Activated CD4-positive, alpha-beta memory T cell treated with anti-CD3 and anti-CD28 coated beads, Interleukin-2, amount 10 ng/mL, durations not matched to agents 7 days and 5 days (primary cell): Measurements from ENCODE around the gene PLAAT3. TPM values are rescaled to one million over a fixed set of nuclear protein-coding genes. Genes with fewer than 3 reads are reported as not detected.
"Not testable (repeated sequence)": the region's sequence is repeated elsewhere in the genome, so short reads cannot be mapped to it uniquely, and the experiment has no call there.

Source experiments
- CTCF ChIA-PET: fragments of 350-600 bp; sonication (Branson Sonifier 250); formaldehyde crosslinking; loops from one replicate; lab custom pipeline; 2021; ENCODE audit warnings: antibody characterized with exemption, inconsistent platforms; lab: Charles Lee
- POLR2A ChIA-PET: fragments of 350-600 bp; sonication (Branson Sonifier 250); formaldehyde crosslinking; loops from one replicate; lab custom pipeline; 2021; ENCODE audit warnings: antibody characterized with exemption; lab: Charles Lee
- DNase-seq: peaks from one replicate; pipeline ENCODE4 v3.0.0-alpha.2; 2020
- H3K27ac Mint-ChIP-seq: one replicate; pipeline ENCODE4 v1.8.0; 2021; ENCODE audit warnings: mild to moderate bottlenecking, mixed read lengths
- H3K27me3 Mint-ChIP-seq: one replicate; pipeline ENCODE4 v1.8.0; 2021; ENCODE audit warnings: mixed read lengths
- H3K36me3 Mint-ChIP-seq: one replicate; pipeline ENCODE4 v1.8.0; 2021; ENCODE audit warnings: low read depth, mixed read lengths
- H3K4me1 Mint-ChIP-seq: one replicate; pipeline ENCODE4 v1.8.0; 2021; ENCODE audit warnings: mixed read lengths
- H3K4me3 Mint-ChIP-seq: one replicate; pipeline ENCODE4 v1.8.0; 2021; ENCODE audit warnings: mild to moderate bottlenecking, mixed read lengths
- H3K9me3 Mint-ChIP-seq: one replicate; pipeline ENCODE4 v1.8.0; 2021; ENCODE audit warnings: mixed read lengths
- total RNA-seq, 2 experiments: library from RNA; stranded (reverse); gene quantifications; one replicate each; pipeline ENCODE4 v1.2.3, GENCODE V29; 2021

Gene PLAAT3
- total RNA-seq, 2 experiments from 2014 or later = 13.1 to 14.9 TPM

DNA sequence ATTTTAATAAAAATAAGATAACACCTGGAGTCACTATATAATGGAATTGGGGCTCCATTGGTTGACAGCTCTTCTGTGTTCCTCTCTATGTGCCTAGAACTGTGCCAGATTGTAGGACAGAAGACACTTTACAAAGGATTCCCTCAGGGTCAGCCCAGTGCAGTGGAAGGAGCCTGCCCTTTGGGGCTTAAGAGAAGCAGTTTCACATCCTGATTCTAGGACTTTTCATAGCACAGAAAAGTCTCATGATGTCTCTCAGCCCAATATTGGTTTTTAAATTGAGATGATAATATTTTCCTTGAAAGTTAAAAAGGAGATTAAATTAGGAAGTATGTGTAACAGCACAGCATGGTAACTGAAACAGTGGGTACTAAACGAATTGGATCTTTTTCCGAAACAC lies 70.5 kb downstream of the PLAAT3 start:
- CTCF ChIA-PET = interaction anchor here (1.0 kb wide), 2 partner anchors 21 to 64 kb away, joined by 3 read pairs; no protein-coding TSS in a partner anchor
- peaks cover 41% of the 10 kb centered on the region for H3K36me3 Mint-ChIP-seq
- H3K27ac Mint-ChIP-seq = no peak overlapping the region
- no peak overlapping the region for H3K4me3 Mint-ChIP-seq
- no peak for DNase-seq
- H3K9me3 Mint-ChIP-seq = no peaks in the 10 kb centered on the region
- peaks cover 8% of the 10 kb centered on the region for H3K4me1 Mint-ChIP-seq
- POLR2A ChIA-PET = no interaction called here
- no peaks in the 10 kb centered on the region for H3K27me3 Mint-ChIP-seq

DNA sequence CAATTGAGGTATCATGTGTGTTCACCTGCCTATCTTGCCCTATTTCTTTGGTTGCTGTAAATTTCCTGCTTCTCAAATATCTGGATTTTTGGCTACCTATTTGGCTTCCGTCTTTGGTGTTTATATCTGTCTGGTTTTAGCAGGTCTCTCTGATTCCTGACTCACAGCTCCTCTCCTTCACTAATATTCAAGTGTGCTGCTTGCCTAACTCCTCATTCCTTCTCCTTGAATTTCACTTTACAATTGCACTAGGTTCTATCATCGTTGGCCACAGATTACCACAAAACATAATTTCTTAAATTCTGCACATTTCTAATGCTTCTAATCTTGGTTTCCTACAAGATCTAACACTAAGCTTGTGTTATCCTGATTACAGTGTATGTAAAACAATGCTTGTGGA lies 71.7 kb downstream of the PLAAT3 start:
- H3K36me3 Mint-ChIP-seq = peaks cover 40% of the 10 kb centered on the region
- not testable (repeated sequence) for H3K27me3 Mint-ChIP-seq, H3K9me3 Mint-ChIP-seq

DNA sequence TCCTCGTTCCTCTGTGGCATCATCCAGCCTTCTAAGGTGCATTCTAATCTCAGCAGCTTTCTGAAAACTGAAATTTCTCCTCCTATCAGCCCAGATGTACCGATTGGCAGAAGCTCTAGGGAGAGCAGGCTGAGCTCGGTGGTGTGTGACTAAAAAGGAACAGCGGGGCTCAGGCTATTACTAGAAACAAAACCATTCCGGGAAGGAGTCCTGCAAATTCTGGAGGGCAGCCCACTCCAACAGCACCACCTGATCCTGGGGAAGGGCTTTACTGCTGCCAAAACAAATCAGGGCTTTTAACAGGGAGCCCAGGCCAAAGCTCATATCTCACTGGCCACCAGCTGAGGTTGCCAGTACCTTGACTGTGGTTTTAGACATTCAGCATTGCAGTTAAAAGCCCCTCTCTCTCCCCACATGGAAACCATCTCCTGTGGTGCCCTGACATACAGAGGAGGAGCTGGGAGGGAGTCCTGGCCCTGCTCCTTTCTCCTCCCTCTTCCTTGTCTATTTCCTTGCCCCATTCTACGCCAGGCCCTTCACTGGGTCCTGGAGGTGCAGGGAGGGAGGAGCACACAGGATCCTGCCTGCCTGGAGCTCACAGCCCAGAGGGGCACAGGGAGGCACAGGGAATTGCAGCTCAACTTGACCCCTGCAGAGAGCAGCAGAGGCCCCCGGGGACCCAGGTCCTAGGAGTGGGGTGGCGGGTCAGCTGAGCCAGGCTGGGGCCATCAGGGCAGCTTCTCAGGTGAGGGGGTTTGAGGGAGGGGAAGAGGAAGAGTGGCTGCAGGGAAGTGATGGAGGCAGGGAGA lies 76.7 kb downstream of the PLAAT3 start:
- CTCF ChIA-PET = interaction anchor here (0.6 to 2.2 kb wide), 10 partner anchors 9 to 200 kb away, joined by 3 to 13 read pairs (median 4); no protein-coding TSS in a partner anchor
- Mint-ChIP-seq H3K27me3 (no peaks in the 10 kb centered on the region), H3K4me3 (peak overlapping the region; percentile 80), H3K9me3 (no peaks in the 10 kb centered on the region), H3K4me1 (peaks cover 63% of the 10 kb centered on the region), H3K36me3 (peaks cover 11% of the 10 kb centered on the region), H3K27ac (peak overlapping the region; percentile 77)
- POLR2A ChIA-PET = interaction anchor here (1.0 to 4.1 kb wide), 18 partner anchors 9 to 696 kb away, joined by 3 to 53 read pairs (median 5); partner anchors contain the start of genes PLAAT2, PLAAT3 and SLC3A2
- DNase-seq = no peak

More for the DNA sequence above, 71.7 kb downstream of the PLAAT3 start:
- H3K4me1 Mint-ChIP-seq = peaks cover 19% of the 10 kb centered on the region
- H3K27ac Mint-ChIP-seq, DNase-seq, CTCF ChIA-PET, H3K4me3 Mint-ChIP-seq: not testable (repeated sequence)
- POLR2A ChIA-PET = interaction anchor here (0.5 to 0.9 kb wide), 2 partner anchors 9 to 11 kb away, joined by 3 read pairs; no protein-coding TSS in a partner anchor

DNA sequence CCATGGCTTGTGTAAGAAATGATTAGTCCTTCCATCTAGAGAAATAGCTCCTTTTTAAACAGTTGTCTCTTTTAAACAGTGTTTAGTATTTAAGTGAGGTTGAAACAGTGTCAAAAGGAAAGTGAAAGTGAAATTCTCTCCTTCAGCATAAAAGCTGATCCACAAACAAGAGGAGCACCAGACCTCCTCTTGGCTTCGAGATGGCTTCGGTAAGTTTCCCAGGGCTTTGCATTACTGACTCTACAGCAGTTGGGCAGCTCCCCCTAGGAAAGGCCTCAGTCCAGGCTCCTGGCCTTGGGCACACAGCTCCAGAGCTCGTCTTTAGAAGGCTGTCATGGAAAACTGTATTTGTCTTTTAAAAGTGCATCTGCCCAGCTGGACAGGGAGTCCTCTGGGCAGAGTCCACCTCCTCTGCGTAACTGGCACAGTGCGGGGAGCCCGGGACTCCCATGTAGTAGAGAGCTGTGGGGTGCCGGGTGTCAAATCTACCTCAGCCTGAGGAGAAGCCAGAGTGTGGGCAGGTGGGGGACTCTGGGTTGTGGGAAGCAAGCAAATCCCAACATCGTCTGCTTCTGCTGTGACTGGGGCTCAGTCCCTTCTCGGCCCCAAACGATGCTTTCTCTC lies 77.5 kb downstream of the PLAAT3 start, which contains the start of gene PLAAT4:
TSS of gene PLAAT4 (plus strand) at position 140 of the 624 bp plus-strand sequence. CDS start at position 201, 61 bp downstream.
- CTCF ChIA-PET = interaction anchor here (0.6 to 2.2 kb wide), 12 partner anchors 9 to 200 kb away, joined by 3 to 13 read pairs (median 4); no protein-coding TSS in a partner anchor
- peaks cover 9% of the 10 kb centered on the region for H3K36me3 Mint-ChIP-seq
- no peaks in the 10 kb centered on the region for H3K9me3 Mint-ChIP-seq
- peak within 1 kb of the TSS; percentile 80 for H3K4me3 Mint-ChIP-seq
- peak; percentile 45 for DNase-seq
- peak within 1 kb of the TSS; percentile 77 for H3K27ac Mint-ChIP-seq
- H3K4me1 Mint-ChIP-seq = peaks cover 68% of the 10 kb centered on the region
- POLR2A ChIA-PET = interaction anchor here (0.7 to 4.1 kb wide), 23 partner anchors 10 to 696 kb away, joined by 3 to 53 read pairs (median 4); partner anchors contain the start of genes PLAAT2, PLAAT3, RTN3 and SLC3A2
- H3K27me3 Mint-ChIP-seq = no peaks in the 10 kb centered on the region

DNA sequence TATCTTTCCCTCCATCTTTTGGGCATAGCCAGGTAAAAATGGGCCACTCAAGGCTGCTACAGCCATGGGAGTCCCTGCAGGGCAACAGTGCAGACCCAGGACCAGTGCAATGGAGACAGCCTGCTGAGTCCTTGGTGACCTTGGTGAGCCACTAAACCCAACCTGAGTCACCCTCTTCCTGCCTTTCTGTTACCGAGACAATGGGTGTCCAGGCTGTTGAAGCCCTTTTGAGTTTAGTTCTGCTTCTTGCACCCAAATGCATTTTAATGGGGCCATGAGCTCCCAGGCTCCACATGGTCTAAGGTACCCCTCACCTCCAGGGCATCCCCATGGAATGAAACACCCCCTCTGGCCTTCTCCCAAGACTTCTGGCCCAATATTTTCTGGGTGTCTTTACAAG lies 78.5 kb downstream of the PLAAT3 start:
- Mint-ChIP-seq H3K9me3 (no peaks in the 10 kb centered on the region), H3K4me3 (peak overlapping the region; percentile 80), H3K36me3 (peaks cover 8% of the 10 kb centered on the region), H3K27ac (peak overlapping the region; percentile 77), H3K4me1 (peaks cover 74% of the 10 kb centered on the region), H3K27me3 (no peaks in the 10 kb centered on the region)
- POLR2A ChIA-PET = interaction anchor here (0.9 to 4.1 kb wide), 9 partner anchors 11 to 695 kb away, joined by 3 to 53 read pairs (median 6); partner anchors contain the start of gene RTN3
- DNase-seq = peak; percentile 73
- CTCF ChIA-PET = interaction anchor here (0.8 kb wide), 2 partner anchors 10 to 135 kb away, joined by 3 read pairs; partner anchors contain the start of gene ATL3

DNA sequence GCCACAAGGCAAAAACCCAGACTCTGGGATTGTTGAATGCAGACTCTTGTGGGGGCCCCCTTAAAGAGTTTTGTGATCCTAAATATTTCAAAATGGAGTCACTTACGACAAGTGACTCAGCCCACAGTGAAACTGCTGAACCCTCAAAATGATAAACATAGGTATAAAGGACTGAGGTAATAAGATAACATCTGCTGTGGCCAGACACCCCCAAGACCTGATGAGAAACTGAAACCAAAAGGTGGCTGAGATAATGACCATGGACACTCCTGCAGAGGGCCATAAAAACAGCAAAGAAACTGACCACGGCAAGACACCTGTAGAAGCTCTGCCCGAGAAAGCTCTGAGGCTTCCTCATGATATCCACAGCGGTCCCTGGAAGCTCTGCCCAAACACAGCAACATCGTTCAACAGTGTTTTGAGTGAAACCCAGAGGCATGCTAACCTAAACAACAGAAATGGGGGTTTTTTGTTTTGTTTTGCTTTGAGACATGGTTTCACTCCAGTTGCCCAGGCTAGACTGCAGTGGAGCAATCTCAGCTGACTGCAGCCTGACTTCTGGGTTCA lies 79.3 kb downstream of the PLAAT3 start:
- peak overlapping the region; percentile 77 for H3K27ac Mint-ChIP-seq
- H3K4me3 Mint-ChIP-seq = no peak overlapping the region
- CTCF ChIA-PET = interaction anchor here (0.6 to 0.8 kb wide), 3 partner anchors 136 to 1007 kb away, joined by 3 to 4 read pairs (median 4); partner anchors contain the start of gene ATL3
- no peaks in the 10 kb centered on the region for H3K9me3 Mint-ChIP-seq
- no peaks in the 10 kb centered on the region for H3K27me3 Mint-ChIP-seq
- POLR2A ChIA-PET = interaction anchor here (1.0 to 4.1 kb wide), 5 partner anchors 14 to 147 kb away, joined by 3 to 53 read pairs (median 6); partner anchors contain the start of gene RTN3
- peak; percentile 37 for DNase-seq
- H3K4me1 Mint-ChIP-seq = peaks cover 74% of the 10 kb centered on the region
- H3K36me3 Mint-ChIP-seq = peaks cover 6% of the 10 kb centered on the region

DNA sequence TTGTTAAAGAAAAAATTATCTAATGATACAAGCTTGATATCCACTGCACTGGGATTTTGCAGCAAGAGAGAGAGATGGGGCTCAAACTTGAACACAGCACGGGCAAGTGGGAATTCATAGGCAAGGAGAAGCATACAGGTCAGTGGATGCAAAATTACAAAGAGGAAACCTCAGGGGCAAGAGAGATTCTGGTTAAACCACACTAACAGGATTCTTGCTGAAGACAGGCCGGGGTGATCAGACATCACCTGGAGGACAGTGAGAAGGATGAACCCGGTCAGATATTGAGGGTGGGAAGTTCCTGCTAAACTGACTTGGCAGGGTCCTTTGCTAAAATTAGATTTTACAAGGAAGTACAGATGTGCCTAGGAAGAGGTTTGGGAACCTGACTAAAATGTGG lies 80.2 kb downstream of the PLAAT3 start:
- Mint-ChIP-seq H3K4me3 (no peak overlapping the region), H3K27me3 (no peaks in the 10 kb centered on the region), H3K4me1 (peaks cover 73% of the 10 kb centered on the region), H3K36me3 (peaks cover 6% of the 10 kb centered on the region), H3K27ac (peak overlapping the region; percentile 32), H3K9me3 (no peaks in the 10 kb centered on the region)
- DNase-seq = no peak
- CTCF ChIA-PET = no interaction called here
- POLR2A ChIA-PET = interaction anchor here (0.8 to 1.5 kb wide), 2 partner anchors 9 to 17 kb away, joined by 3 to 6 read pairs; no protein-coding TSS in a partner anchor

DNA sequence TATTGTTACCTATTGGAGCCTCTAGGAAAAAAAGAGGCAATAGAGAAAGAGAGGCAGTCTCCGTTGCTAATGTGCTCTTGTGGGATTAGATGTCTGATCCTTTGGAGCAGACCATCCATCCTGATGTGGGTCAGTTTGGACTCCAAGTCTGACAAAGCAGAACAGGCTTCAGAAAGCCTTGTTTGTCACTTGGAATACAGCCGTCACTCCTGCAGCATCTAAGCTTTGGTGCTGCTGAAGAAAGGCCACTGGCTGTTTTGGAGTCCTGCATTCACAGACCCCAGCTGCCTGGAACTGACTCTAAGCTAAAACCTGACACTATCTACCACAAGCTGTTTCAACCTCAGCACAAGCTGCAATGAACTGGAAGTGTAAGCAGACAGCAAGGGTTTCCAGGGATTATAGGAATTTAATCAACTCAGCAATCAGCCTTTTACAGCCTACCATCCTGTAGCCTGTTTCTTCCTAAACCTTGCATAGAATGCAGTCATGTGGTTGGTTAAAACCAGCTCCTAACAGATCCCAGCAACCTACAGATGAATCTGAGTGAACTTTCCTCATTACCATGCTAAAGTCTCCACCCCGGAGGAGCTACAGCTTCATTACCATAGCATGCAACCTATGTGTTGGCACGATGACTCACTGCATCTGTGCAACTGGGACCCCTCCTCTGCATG lies 81.3 kb downstream of the PLAAT3 start:
- H3K9me3 Mint-ChIP-seq = no peaks in the 10 kb centered on the region
- H3K27ac Mint-ChIP-seq = no peak overlapping the region
- peaks cover 66% of the 10 kb centered on the region for H3K4me1 Mint-ChIP-seq
- H3K27me3 Mint-ChIP-seq = no peaks in the 10 kb centered on the region
- ChIA-PET POLR2A (interaction anchor here (0.8 to 1.5 kb wide), 4 partner anchors 10 to 139 kb away, joined by 3 to 6 read pairs (median 3); partner anchors contain the start of gene ATL3), CTCF (interaction anchor here (0.9 kb wide), 1 partner anchor 43 kb away, joined by 3 read pairs; no protein-coding TSS in a partner anchor)
- no peak overlapping the region for H3K4me3 Mint-ChIP-seq
- H3K36me3 Mint-ChIP-seq = no peaks in the 10 kb centered on the region
- no peak for DNase-seq

DNA sequence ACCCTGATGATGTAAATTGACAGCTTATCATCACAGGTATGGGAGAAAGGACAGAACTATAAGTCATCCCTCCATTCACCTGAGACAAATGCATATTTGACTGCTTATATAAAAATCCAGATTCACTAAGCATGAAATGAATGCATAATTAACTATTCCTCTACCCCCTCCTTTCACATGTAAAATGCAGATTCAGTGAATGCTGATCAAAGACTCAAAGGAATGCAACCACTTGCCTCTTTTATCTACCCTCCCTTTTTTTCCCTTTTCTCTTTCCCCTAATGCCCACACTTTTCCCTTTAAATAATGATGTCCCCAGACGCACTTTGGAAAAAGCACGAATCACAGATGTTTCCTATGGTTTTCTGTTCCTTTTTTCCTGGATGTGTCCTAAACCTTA lies 82.1 kb downstream of the PLAAT3 start:
- ChIA-PET POLR2A (interaction anchor here (1.1 to 1.4 kb wide), 3 partner anchors 8 to 140 kb away, joined by 3 read pairs; partner anchors contain the start of gene ATL3), CTCF (no interaction called here)
- H3K4me3 Mint-ChIP-seq = peak overlapping the region; percentile 38
- no peaks in the 10 kb centered on the region for H3K36me3 Mint-ChIP-seq
- no peaks in the 10 kb centered on the region for H3K9me3 Mint-ChIP-seq
- no peaks in the 10 kb centered on the region for H3K27me3 Mint-ChIP-seq
- H3K27ac Mint-ChIP-seq = peak overlapping the region; percentile 7
- peaks cover 58% of the 10 kb centered on the region for H3K4me1 Mint-ChIP-seq
- DNase-seq = no peak

DNA sequence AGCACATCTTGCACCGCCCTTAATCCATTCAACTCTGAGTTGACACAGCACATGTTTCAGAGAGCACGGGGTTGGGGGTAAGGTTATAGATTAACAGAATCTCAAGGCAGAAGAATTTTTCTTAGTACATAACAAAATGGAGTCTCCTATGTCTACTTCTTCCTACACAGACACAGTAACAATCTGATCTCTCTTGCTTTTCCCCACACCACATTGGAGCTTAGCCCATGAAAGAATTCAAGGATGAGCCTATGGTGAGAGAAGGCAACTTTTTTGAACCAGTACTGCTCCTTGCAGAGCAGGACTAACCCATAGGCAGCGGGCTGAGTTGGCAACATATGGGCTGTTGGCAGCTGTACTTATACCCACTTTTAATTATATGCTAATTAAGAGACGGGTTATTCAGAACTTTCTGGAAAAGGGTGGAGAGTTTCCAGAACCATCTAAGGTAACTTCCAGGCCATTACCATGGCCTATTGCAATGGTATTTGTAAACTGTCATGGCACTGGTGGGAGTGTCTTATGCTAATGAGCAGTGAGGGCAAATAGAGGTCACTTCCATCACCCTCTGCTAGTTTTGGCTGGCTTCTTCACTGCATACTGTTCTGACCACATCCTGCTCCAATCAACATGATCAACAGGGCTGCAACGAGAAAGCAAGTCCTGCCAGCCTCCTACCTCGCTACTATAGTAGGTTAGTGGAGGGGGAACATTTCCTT lies 83.0 kb downstream of the PLAAT3 start:
- Mint-ChIP-seq H3K27ac (peak overlapping the region; percentile 63), H3K4me3 (peak overlapping the region; percentile 58), H3K4me1 (peaks cover 52% of the 10 kb centered on the region)
- H3K9me3 Mint-ChIP-seq, H3K27me3 Mint-ChIP-seq, H3K36me3 Mint-ChIP-seq, CTCF ChIA-PET: not testable (repeated sequence)
- POLR2A ChIA-PET = interaction anchor here (1.1 kb wide), 1 partner anchor 7 kb away, joined by 3 read pairs; no protein-coding TSS in a partner anchor
- peak; percentile 81 for DNase-seq

DNA sequence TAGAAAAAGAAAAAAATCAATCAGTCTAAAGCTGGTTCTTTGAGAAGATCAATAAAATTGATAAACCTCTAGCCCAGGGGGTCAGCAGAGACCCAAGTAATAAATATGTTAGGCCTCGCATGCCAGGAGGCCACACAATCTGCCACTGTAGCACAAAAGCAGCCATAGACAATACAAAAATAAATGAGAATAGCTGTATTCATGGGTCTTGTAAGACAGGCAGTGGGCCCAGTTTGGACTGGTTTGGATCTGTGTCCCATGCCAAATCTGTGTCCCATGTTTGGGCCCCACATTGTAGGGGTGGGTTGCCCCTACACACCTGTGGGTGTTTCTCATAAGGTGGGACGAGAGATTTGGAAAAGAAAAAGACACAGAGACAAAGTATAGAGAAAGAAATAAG lies 84.2 kb downstream of the PLAAT3 start:
- Mint-ChIP-seq H3K4me3 (no peak overlapping the region), H3K4me1 (peaks cover 40% of the 10 kb centered on the region)
- POLR2A ChIA-PET = interaction anchor here (1.4 kb wide), 1 partner anchor 12 kb away, joined by 3 read pairs; no protein-coding TSS in a partner anchor

More for the DNA sequence above, 84.2 kb downstream of the PLAAT3 start:
- no peaks in the 10 kb centered on the region for H3K9me3 Mint-ChIP-seq
- DNase-seq = no peak
- no peak overlapping the region for H3K27ac Mint-ChIP-seq
- CTCF ChIA-PET = interaction anchor here (1.1 kb wide), 1 partner anchor 21 kb away, joined by 4 read pairs; no protein-coding TSS in a partner anchor
- no peaks in the 10 kb centered on the region for H3K27me3 Mint-ChIP-seq
- no peaks in the 10 kb centered on the region for H3K36me3 Mint-ChIP-seq
